B cell (primary cell): Measurements from ENCODE around the gene CLK2. TPM values are rescaled to one million over a fixed set of nuclear protein-coding genes. Genes with fewer than 3 reads are reported as not detected.

Experiments
- ATAC-seq: fragments of 200-7000 bp; cut with Tn5 transposase; one replicate; pipeline ENCODE4 v1.10.0; 2021; ENCODE audit warnings: low read depth, mild to moderate bottlenecking, moderate number of reproducible peaks, moderate library complexity
- CTCF ChIA-PET: fragments of 350-600 bp; sonication (Branson Sonifier 250); formaldehyde crosslinking; loops from one replicate; lab custom pipeline; 2021; ENCODE audit warnings: antibody characterized with exemption, inconsistent platforms; lab: Charles Lee
- POLR2A ChIA-PET: fragments of 350-600 bp; sonication (Branson Sonifier 250); formaldehyde crosslinking; loops from one replicate; lab custom pipeline; 2021; ENCODE audit warnings: antibody characterized with exemption; lab: Charles Lee
- DNase-seq: peaks from one replicate; pipeline ENCODE4 v3.0.0; 2013
- H2AFZ ChIP-seq: 2 replicates; pipeline ENCODE4 v1.6.1; 2012; ENCODE audit warnings: mild to moderate bottlenecking, low read depth, low read length; ENCODE audit not compliant: insufficient read depth, poor library complexity, severe bottlenecking
- H3K27ac ChIP-seq, 2 donors: 1 replicate in 1 of 2; 2 replicates in 1 of 2; pipeline ENCODE4 v1.5.1; 2012 to 2013; ENCODE audit warnings: low read length in 2 of 2, mild to moderate bottlenecking in 2 of 2, moderate library complexity in 1 of 2
- H3K27me3 ChIP-seq, 4 experiments: fragments of 200-600 bp in 1 of 4; sonication (generic) in 1 of 4; replicated peaks in 1 of 4; 1 replicate in 2 of 4; 2 replicates in 2 of 4; pipeline versions ENCODE4 v1.6.1 to v1.7.0; 2013 to 2016; ENCODE audit warnings: low read length in 3 of 4, mild to moderate bottlenecking in 2 of 4, mixed read lengths in 1 of 4, moderate library complexity in 1 of 4; ENCODE audit not compliant: insufficient read depth in 4 of 4, control insufficient read depth in 3 of 4; ENCODE audit errors: control extremely low read depth in 1 of 4
- H3K36me3 ChIP-seq, 2 experiments: replicated peaks in 1 of 2; 1 replicate in 1 of 2; 2 replicates in 1 of 2; pipeline versions ENCODE4 v1.6.1 to v1.7.1; 2013; ENCODE audit warnings: low read length in 1 of 2; ENCODE audit not compliant: insufficient read depth in 2 of 2, control insufficient read depth in 1 of 2; ENCODE audit errors: control extremely low read depth in 1 of 2, extremely low read depth in 1 of 2
- H3K4me1 ChIP-seq, 2 donors: fragments of 200-600 bp in 1 of 2; sonication (generic) in 1 of 2; 1 replicate in 1 of 2; 2 replicates in 1 of 2; pipeline versions ENCODE4 v1.5.1 to v1.6.1; 2013 to 2017; ENCODE audit warnings: low read length in 2 of 2; ENCODE audit not compliant: control insufficient read depth in 2 of 2, insufficient read depth in 2 of 2
- H3K4me2 ChIP-seq: replicated peaks from 2 replicates; pipeline ENCODE3; 2012; ENCODE audit warnings: mild to moderate bottlenecking, low read depth, low read length; ENCODE audit not compliant: poor library complexity, severe bottlenecking
- H3K4me3 ChIP-seq, 5 experiments: fragments of 200-600 bp in 1 of 5; sonication (generic) in 1 of 5; 1 replicate in 3 of 5; 2 replicates in 2 of 5; pipeline versions ENCODE4 v1.5.1 to v1.7.0; 2011 to 2016; ENCODE audit warnings: low read length in 4 of 5, mild to moderate bottlenecking in 4 of 5, low read depth in 2 of 5, control low read depth in 1 of 5, moderate library complexity in 1 of 5; ENCODE audit not compliant: insufficient read depth in 1 of 5; ENCODE audit errors: control extremely low read depth in 1 of 5, extremely low read depth in 1 of 5
- H3K79me2 ChIP-seq: fragments of 200-600 bp; sonication (generic); one replicate; pipeline ENCODE4 v1.6.0; 2016; ENCODE audit warnings: low read length; ENCODE audit not compliant: control insufficient read depth, insufficient read depth
- H3K9ac ChIP-seq: fragments of 200-600 bp; sonication (generic); 2 replicates; pipeline ENCODE4 v1.6.1; 2017; ENCODE audit warnings: mild to moderate bottlenecking, low read length, moderate library complexity
- H3K9me3 ChIP-seq, 3 donors: one replicate each; pipeline versions ENCODE4 v1.6.1 to v1.7.1; 2013; ENCODE audit warnings: low read length in 2 of 3; ENCODE audit not compliant: control insufficient read depth in 2 of 3, insufficient read depth in 1 of 3; ENCODE audit errors: control extremely low read depth in 1 of 3
- H4K20me1 ChIP-seq: 2 replicates; pipeline ENCODE4 v1.6.0; 2012; ENCODE audit warnings: mild to moderate bottlenecking, low read length; ENCODE audit not compliant: insufficient read depth, control insufficient read depth, poor library complexity, severe bottlenecking
- H3K27ac Mint-ChIP-seq: one replicate; pipeline ENCODE4 v1.8.0; 2021; ENCODE audit warnings: mixed read lengths
- H3K27me3 Mint-ChIP-seq: one replicate; pipeline ENCODE4 v1.8.0; 2021; ENCODE audit warnings: mixed read lengths
- H3K4me1 Mint-ChIP-seq: one replicate; pipeline ENCODE4 v1.8.0; 2021; ENCODE audit warnings: mixed read lengths
- H3K4me3 Mint-ChIP-seq: one replicate; pipeline ENCODE4 v1.8.0; 2021; ENCODE audit warnings: mixed read lengths
- H3K9me3 Mint-ChIP-seq: one replicate; pipeline ENCODE4 v1.8.0; 2022; ENCODE audit warnings: mixed read lengths; ENCODE audit not compliant: insufficient read depth
- CTCF ChIP-seq: fragments of 200-600 bp; IDR thresholded peaks from one replicate; pipeline ENCODE4 v1.8.0; 2022; ENCODE audit warnings: antibody characterized with exemption, mild to moderate bottlenecking
- EZH2 ChIP-seq: IDR thresholded peaks from 2 replicates; pipeline ENCODE4 v1.6.1; 2012; ENCODE audit warnings: borderline replicate concordance, low read depth, mild to moderate bottlenecking, moderate library complexity, low read length; ENCODE audit not compliant: insufficient read depth, poor library complexity, severe bottlenecking
- WGBS: methylation state at CpG from one replicate; pipeline ENCODE4 v1.1.5; 2013; ENCODE audit warnings: missing lambda C conversion rate; ENCODE audit not compliant: insufficient coverage; 5-methylcytosine and 5-hydroxymethylcytosine counted together
- intact Hi-C: fragments of 100-400 bp; cut with micrococcal nuclease; formaldehyde crosslinking; loops from one replicate; pipeline ENCODE4 v1.10.0; 2022
- polyA plus RNA-seq: library from polyadenylated mRNA; depleted of rRNA; stranded (reverse); fragments of >200 nt; gene quantifications from 2 replicates; pipeline ENCODE4 v1.2.3, GENCODE V29; 2012
- total RNA-seq, 2 donors: library from RNA; stranded (reverse); fragments of 120-200 nt in 1 of 2; gene quantifications; 1 replicate in 1 of 2; 2 replicates in 1 of 2; pipeline versions ENCODE4 v1.2.3 to v1.2.4, GENCODE V29; 2013 to 2022

Gene CLK2
- total and polyA plus RNA-seq, 2 donors (not counting 1 experiment from before 2014, with no cell fraction given): 152 to 161 TPM

DNA sequence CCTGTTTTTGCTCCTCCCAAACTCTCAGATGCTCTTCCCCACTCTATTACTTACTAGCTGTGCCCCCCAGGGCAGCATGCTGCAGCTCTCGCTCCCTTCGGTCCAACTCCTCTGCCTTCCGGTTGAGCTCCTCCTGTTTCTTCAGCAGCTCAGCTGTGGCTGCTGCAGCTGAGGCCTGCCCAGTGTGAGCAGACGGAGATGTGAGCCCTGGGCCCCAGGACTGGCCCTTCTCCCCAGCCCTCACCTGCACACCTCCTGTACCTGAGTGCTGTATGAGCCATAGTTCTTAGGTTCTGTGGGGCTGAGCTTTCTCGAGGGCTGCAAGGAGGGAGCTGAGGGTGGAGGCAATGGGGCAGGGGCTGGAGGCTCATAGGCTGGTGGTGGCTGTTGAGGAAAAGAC is 13.0 kb downstream of the CLK2 start:
- H3K9me3 Mint-ChIP-seq: no peaks in the 10 kb centered on the region
- Histone ChIP-seq H3K36me3 (peaks cover 2 to 42% of the 10 kb centered on the region in 2 experiments), H3K27ac (no peak overlapping the region), H3K27me3 (no peaks in the 10 kb centered on the region), H3K4me2 (no peak overlapping the region), H4K20me1 (peaks cover 14% of the 10 kb centered on the region), H3K79me2 (peaks cover 19% of the 10 kb centered on the region), H3K9ac (no peak overlapping the region), H3K4me1 (peaks cover 19 to 32% of the 10 kb centered on the region in 2 donors), H3K4me3 (no peak overlapping the region), H3K9me3 (no peaks in the 10 kb centered on the region), H2AFZ (no peak overlapping the region)
- H3K27me3 Mint-ChIP-seq: no peaks in the 10 kb centered on the region
- ATAC-seq (no peak), DNase-seq (no peak)
- CTCF ChIA-PET: interaction anchor here (1.1 to 4.3 kb wide), 5 partner anchors 10 to 67 kb away, joined by 3 to 71 read pairs (median 5); no protein-coding TSS in a partner anchor
- H3K4me1 Mint-ChIP-seq: peaks cover 42% of the 10 kb centered on the region
- WGBS: 98% methylated on average over 4 of the region's 5 CpGs
- intact Hi-C loops: loop anchor here (5.0 kb wide), 1 partner anchor 302 kb away; the partner anchor contains the start of gene ASH1L
- peak overlapping the region; percentile 44 for H3K4me3 Mint-ChIP-seq
- H3K27ac Mint-ChIP-seq: peak overlapping the region; percentile 20
- TF ChIP-seq EZH2 (no peak), CTCF (no peak)
- POLR2A ChIA-PET: interaction anchor here (0.5 to 2.3 kb wide), 4 partner anchors 12 to 325 kb away, joined by 3 to 18 read pairs (median 4); partner anchors contain the start of gene CLK2

DNA sequence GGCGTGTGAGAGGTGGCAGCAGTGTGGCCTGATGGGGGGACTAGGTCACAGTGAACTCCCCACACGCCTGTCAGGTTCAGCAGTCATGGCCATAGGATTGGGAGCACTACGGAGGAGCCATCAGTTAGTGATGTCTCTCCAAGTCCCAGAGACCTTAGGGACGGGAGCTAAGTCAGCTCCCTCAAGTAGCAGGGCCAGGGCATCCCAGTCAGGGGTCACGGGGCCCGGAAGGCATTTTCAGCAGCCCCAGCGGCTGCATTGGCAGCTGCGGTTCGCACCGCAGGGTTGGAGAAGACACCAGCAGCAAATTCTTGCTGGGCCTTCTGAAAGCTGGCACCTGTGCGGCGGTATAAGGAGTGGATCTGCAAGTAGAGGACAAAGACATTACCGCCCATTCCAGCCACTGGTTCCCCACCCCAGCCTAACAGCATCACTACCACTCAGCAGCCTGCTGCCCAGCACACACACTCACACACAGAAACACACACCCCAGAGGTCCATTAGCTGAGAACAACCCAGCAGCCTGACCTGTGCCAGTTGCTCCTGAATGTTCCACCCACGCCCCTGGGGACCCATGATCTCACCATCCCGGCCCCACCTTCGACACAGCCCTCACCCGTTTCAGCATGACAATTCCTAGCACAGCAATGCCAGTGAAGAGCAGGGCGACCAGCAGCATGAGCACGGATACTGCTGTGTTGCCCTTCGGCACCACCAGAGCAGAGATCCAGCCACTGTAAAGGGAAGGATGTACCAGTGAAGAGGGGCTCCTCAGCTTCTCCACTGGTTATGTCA is 17.0 kb downstream of the CLK2 start:
- CTCF ChIA-PET: no interaction called here
- Histone ChIP-seq H3K9me3 (peaks cover 0 to 3% (median 0%) of the 10 kb centered on the region in 3 donors), H3K36me3 (peaks cover 0 to 28% of the 10 kb centered on the region in 2 experiments), H4K20me1 (peaks cover 12% of the 10 kb centered on the region), H3K27me3 (no peaks in the 10 kb centered on the region), H3K79me2 (peaks cover 11% of the 10 kb centered on the region), H3K27ac (no peak overlapping the region), H3K4me2 (peak overlapping the region; percentile 97), H2AFZ (peak overlapping the region; percentile 93), H3K4me3 (peak overlapping the region in 1 of 5 experiments; percentile 71), H3K4me1 (peaks cover 24 to 31% of the 10 kb centered on the region in 2 donors), H3K9ac (no peak overlapping the region)
- Mint-ChIP-seq H3K27me3 (no peaks in the 10 kb centered on the region), H3K9me3 (no peaks in the 10 kb centered on the region), H3K4me3 (peak overlapping the region; percentile 90), H3K27ac (peak overlapping the region; percentile 64), H3K4me1 (peaks cover 45% of the 10 kb centered on the region)
- DNase-seq (no peak), ATAC-seq (no peak)
- POLR2A ChIA-PET: interaction anchor here (0.8 kb wide), 1 partner anchor 68 kb away, joined by 3 read pairs; no protein-coding TSS in a partner anchor
- TF ChIP-seq CTCF: no peak
- no peak for TF ChIP-seq EZH2
- WGBS: 88% methylated on average over 20 of the region's 20 CpGs
- intact Hi-C loops: no loop called here
